Measurements from ENCODE around the gene GSC. TPM values are rescaled to one million over a fixed set of nuclear protein-coding genes. Genes with fewer than 3 reads are reported as not detected.

GSC gene
- total RNA-seq, 1 donor from 2014 or later: not detected

DNA sequence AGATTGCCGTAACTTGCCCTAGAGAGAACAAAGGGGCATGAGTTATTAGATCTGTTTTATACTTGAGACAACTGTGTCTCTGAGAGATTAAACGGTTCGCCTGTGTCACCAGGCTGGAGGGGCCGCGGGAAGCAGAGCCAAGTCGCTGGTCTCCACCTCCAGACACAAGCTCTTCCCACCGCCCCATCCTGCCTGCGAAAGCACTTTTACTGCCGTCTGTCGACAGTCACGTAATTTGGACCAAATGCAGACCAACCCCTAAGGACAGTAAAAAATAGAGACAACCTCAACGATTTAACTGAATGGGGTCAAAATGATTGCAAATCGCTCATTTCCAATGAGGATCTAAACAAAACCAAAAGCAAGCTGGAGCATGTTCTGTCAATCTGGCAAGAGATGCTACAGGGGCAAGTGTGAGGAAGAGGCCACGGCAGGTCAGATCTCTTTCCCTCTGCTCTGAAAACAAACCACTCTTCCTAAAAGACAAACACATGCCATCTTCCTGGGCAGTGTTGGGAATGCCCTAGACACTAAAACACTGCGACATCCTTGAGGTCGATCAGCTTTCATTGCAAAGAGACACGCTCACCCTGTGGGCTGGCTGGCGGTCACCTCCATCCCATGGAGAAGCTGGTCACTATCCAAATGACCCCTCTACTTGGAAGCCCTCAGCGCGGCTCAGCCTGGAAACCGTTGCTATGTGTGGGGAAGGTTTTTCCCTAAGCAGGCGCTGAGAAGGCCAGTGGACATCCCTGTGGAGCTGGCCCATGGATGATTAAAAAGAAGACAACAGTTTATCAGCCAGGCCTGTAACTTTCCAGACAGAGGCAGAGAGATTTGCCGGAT is 17.1 kb downstream of the GSC start:
- H3K27ac Mint-ChIP-seq (ENCODE audit: unreplicated experiment): no peak overlapping the region
- TF ChIP-seq, protein P1, sequence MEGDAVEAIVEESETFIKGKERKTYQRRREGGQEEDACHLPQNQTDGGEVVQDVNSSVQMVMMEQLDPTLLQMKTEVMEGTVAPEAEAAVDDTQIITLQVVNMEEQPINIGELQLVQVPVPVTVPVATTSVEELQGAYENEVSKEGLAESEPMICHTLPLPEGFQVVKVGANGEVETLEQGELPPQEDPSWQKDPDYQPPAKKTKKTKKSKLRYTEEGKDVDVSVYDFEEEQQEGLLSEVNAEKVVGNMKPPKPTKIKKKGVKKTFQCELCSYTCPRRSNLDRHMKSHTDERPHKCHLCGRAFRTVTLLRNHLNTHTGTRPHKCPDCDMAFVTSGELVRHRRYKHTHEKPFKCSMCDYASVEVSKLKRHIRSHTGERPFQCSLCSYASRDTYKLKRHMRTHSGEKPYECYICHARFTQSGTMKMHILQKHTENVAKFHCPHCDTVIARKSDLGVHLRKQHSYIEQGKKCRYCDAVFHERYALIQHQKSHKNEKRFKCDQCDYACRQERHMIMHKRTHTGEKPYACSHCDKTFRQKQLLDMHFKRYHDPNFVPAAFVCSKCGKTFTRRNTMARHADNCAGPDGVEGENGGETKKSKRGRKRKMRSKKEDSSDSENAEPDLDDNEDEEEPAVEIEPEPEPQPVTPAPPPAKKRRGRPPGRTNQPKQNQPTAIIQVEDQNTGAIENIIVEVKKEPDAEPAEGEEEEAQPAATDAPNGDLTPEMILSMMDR (IDR thresholded peaks at IDR 0.05; ENCODE audit: partially characterized antibody, unreplicated experiment): no peak
- H3K4me1 Mint-ChIP-seq (ENCODE audit: low read depth, unreplicated experiment): no peaks in the 10 kb centered on the region
- no peaks in the 10 kb centered on the region for H3K36me3 Mint-ChIP-seq (ENCODE audit: unreplicated experiment)
- H3K4me3 Mint-ChIP-seq (ENCODE audit: unreplicated experiment): no peak overlapping the region
- H3K27me3 Mint-ChIP-seq (ENCODE audit: unreplicated experiment): no peaks in the 10 kb centered on the region
- DNase-seq: no peak
- peaks cover 3% of the 10 kb centered on the region for H3K9me3 Mint-ChIP-seq (ENCODE audit: unreplicated experiment)

GRCh38 chr14:94751956-94752355 is 18.0 kb downstream of the GSC start:
- DNase-seq: no peak
- no peaks in the 10 kb centered on the region for H3K27me3 Mint-ChIP-seq (ENCODE audit: unreplicated experiment)
- H3K27ac Mint-ChIP-seq (ENCODE audit: unreplicated experiment): no peak overlapping the region
- no peak overlapping the region for H3K4me3 Mint-ChIP-seq (ENCODE audit: unreplicated experiment)
- H3K4me1 Mint-ChIP-seq (ENCODE audit: low read depth, unreplicated experiment): no peaks in the 10 kb centered on the region
- no peaks in the 10 kb centered on the region for H3K36me3 Mint-ChIP-seq (ENCODE audit: unreplicated experiment)
- peaks cover 3% of the 10 kb centered on the region for H3K9me3 Mint-ChIP-seq (ENCODE audit: unreplicated experiment)
- TF ChIP-seq, protein P1 (IDR thresholded peaks at IDR 0.05; ENCODE audit: partially characterized antibody, unreplicated experiment): no peak

DNA sequence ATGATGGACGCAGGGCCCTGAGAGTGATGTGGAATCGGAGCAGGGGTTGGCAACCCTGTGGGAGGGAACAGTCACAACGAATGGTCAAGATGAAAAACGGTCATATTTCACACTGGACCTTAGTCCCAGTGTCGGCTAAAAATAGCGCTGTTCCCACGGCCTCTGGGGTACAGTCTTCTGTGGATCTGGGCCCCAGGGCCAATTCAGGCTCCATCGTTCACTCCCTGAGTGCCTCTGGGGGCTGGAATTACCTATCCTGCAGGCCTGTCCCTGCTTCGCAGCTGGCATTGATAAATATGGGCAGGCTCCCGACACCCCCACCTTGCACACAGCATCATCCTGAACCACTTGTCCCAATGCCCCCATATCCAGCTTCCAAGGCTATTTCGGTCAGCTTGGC is 18.6 kb downstream of the GSC start:
- no peak for DNase-seq
- H3K4me1 Mint-ChIP-seq (ENCODE audit: low read depth, unreplicated experiment): no peaks in the 10 kb centered on the region
- no peaks in the 10 kb centered on the region for H3K36me3 Mint-ChIP-seq (ENCODE audit: unreplicated experiment)
- no peaks in the 10 kb centered on the region for H3K27me3 Mint-ChIP-seq (ENCODE audit: unreplicated experiment)
- peaks cover 3% of the 10 kb centered on the region for H3K9me3 Mint-ChIP-seq (ENCODE audit: unreplicated experiment)
- H3K4me3 Mint-ChIP-seq (ENCODE audit: unreplicated experiment): no peak overlapping the region
- H3K27ac Mint-ChIP-seq (ENCODE audit: unreplicated experiment): no peak overlapping the region
- TF ChIP-seq, protein P1 (IDR thresholded peaks at IDR 0.05; ENCODE audit: partially characterized antibody, unreplicated experiment): no peak

- Mint-ChIP-seq H3K27me3 (ENCODE audit: unreplicated experiment) (no peaks in the 10 kb centered on the region), H3K9me3 (ENCODE audit: unreplicated experiment) (peaks cover 3% of the 10 kb centered on the region), H3K27ac (ENCODE audit: unreplicated experiment) (no peak overlapping the region), H3K4me1 (ENCODE audit: low read depth, unreplicated experiment) (no peaks in the 10 kb centered on the region), H3K36me3 (ENCODE audit: unreplicated experiment) (no peaks in the 10 kb centered on the region), H3K4me3 (ENCODE audit: unreplicated experiment) (no peak overlapping the region)
- DNase-seq: no peak
- TF ChIP-seq, protein P1 (IDR thresholded peaks at IDR 0.05; ENCODE audit: partially characterized antibody, unreplicated experiment): no peak
These were observed 19.5 kb downstream of the GSC start for GRCh38 chr14:94750371-94750770.

GRCh38 chr14:94748667-94749347 is 21.1 kb downstream of the GSC start:
- no peaks in the 10 kb centered on the region for H3K36me3 Mint-ChIP-seq (ENCODE audit: unreplicated experiment)
- DNase-seq: peak; percentile 55
- TF ChIP-seq, protein P1 (IDR thresholded peaks at IDR 0.05; ENCODE audit: partially characterized antibody, unreplicated experiment): peak; percentile 35
- H3K27ac Mint-ChIP-seq (ENCODE audit: unreplicated experiment): no peak overlapping the region
- H3K4me3 Mint-ChIP-seq (ENCODE audit: unreplicated experiment): no peak overlapping the region
- H3K4me1 Mint-ChIP-seq (ENCODE audit: low read depth, unreplicated experiment): no peaks in the 10 kb centered on the region
- H3K27me3 Mint-ChIP-seq (ENCODE audit: unreplicated experiment): no peaks in the 10 kb centered on the region
- peaks cover 3% of the 10 kb centered on the region for H3K9me3 Mint-ChIP-seq (ENCODE audit: unreplicated experiment)

Data from glutamatergic neuron (in vitro differentiated cells).